PC-3 (cell line): ENCODE measurements around the gene MACROH2A2. TPM values are rescaled to one million over a fixed set of nuclear protein-coding genes. Genes with fewer than 3 reads are reported as not detected.
A peak's percentile ranks its signal among the peaks of the same experiment; 100 is the strongest.

Experiments
- ATAC-seq: fragments of 200-7000 bp; cut with Tn5 transposase; 2 replicates; pipeline ENCODE4 v1.9.1; 2020; ENCODE audit warnings: mild to moderate bottlenecking, moderate library complexity
- BruUV-seq: library from RNA; stranded (reverse); fragments of 400-500 nt; replicated peaks from 2 replicates; lab custom pipeline; 2021; lab: Mats Ljungman, UMichigan
- CTCF ChIA-PET: fragments of 300-600 bp; sonication (Branson Sonifier 250); formaldehyde crosslinking; loops from one replicate; lab custom pipeline; 2022; ENCODE audit warnings: antibody characterized with exemption; lab: Charles Lee
- POLR2A ChIA-PET: fragments of 300-600 bp; sonication (Branson Sonifier 250); formaldehyde crosslinking; loops from one replicate; lab custom pipeline; 2022; ENCODE audit warnings: antibody characterized with exemption; ENCODE audit not compliant: unreplicated experiment; lab: Charles Lee
- DNase-seq: peaks from one replicate; pipeline ENCODE4 v3.0.0-alpha.2; 2015
- H2AFZ ChIP-seq: fragments of 300-600 bp; sonication (generic); 2 replicates; pipeline ENCODE4 v1.6.0; 2016; ENCODE audit warnings: antibody characterized with exemption, low read length
- H3F3A ChIP-seq: fragments of 300-600 bp; sonication (generic); one replicate; pipeline ENCODE4 v1.6.0; 2017; ENCODE audit warnings: antibody characterized with exemption, low read length, control low read depth, mild to moderate bottlenecking; ENCODE audit not compliant: unreplicated experiment
- H3K27ac ChIP-seq: fragments of 300-600 bp; sonication (generic); 2 replicates; pipeline ENCODE4 v1.5.1; 2016; ENCODE audit warnings: mild to moderate bottlenecking, low read length
- H3K27me3 ChIP-seq: fragments of 300-600 bp; sonication (generic); 2 replicates; pipeline ENCODE4 v1.6.1; 2016; ENCODE audit warnings: low read length, mixed read lengths
- H3K36me3 ChIP-seq: fragments of 300-600 bp; sonication (generic); 2 replicates; pipeline ENCODE4 v1.6.1; 2016; ENCODE audit warnings: low read depth, mixed run types, low read length, mixed read lengths
- H3K4me1 ChIP-seq: fragments of 300-600 bp; sonication (generic); 2 replicates; pipeline ENCODE4 v1.5.1; 2016; ENCODE audit warnings: low read length; ENCODE audit not compliant: insufficient read depth
- H3K4me2 ChIP-seq: fragments of 300-600 bp; sonication (generic); 2 replicates; pipeline ENCODE4 v1.6.0; 2016; ENCODE audit warnings: low read length
- H3K4me3 ChIP-seq: fragments of 300-600 bp; sonication (generic); 2 replicates; pipeline ENCODE4 v1.5.1; 2016; ENCODE audit warnings: mild to moderate bottlenecking, low read length, mixed read lengths
- H3K79me2 ChIP-seq: fragments of 300-600 bp; sonication (generic); 2 replicates; pipeline ENCODE4 v1.6.1; 2017; ENCODE audit warnings: low read length, mixed read lengths
- H3K9ac ChIP-seq: fragments of 300-600 bp; sonication (generic); 2 replicates; pipeline ENCODE4 v1.6.0; 2016; ENCODE audit warnings: mild to moderate bottlenecking, low read length
- H3K9me2 ChIP-seq: fragments of 300-600 bp; sonication (generic); replicated peaks from 2 replicates; pipeline ENCODE4 v1.6.1; 2016; ENCODE audit warnings: mixed run types, low read length, mixed read lengths
- H3K9me3 ChIP-seq: fragments of 300-600 bp; sonication (generic); 2 replicates; pipeline ENCODE4 v1.6.1; 2016; ENCODE audit warnings: low read length, mixed read lengths
- H4K20me1 ChIP-seq: fragments of 300-600 bp; sonication (generic); 2 replicates; pipeline ENCODE4 v1.6.1; 2016; ENCODE audit warnings: low read length, mixed read lengths
- CTCF ChIP-seq: fragments of 300-600 bp; sonication (generic); conservative IDR thresholded peaks from 2 replicates; pipeline ENCODE4 v1.5.1; 2017; ENCODE audit warnings: antibody characterized with exemption, low read depth, mild to moderate bottlenecking, low read length
- EZH2 ChIP-seq: fragments of 300-600 bp; sonication (generic); IDR thresholded peaks from one replicate; pipeline ENCODE4 v1.6.1; 2017; ENCODE audit warnings: antibody characterized with exemption, mild to moderate bottlenecking, low read length; ENCODE audit not compliant: unreplicated experiment
- EZH2phosphoT487 ChIP-seq: fragments of 300-600 bp; sonication (generic); IDR thresholded peaks from 2 replicates; pipeline ENCODE4 v1.6.1; 2018; ENCODE audit warnings: mild to moderate bottlenecking, antibody characterized with exemption, low read length, borderline replicate concordance
- intact Hi-C: fragments of 100-400 bp; cut with micrococcal nuclease; formaldehyde crosslinking; loops from 2 replicates; pipeline ENCODE4 v1.9.0; 2023
- total RNA-seq: library from RNA; depleted of rRNA; stranded (reverse); fragments of >200 nt; gene quantifications from 2 replicates; pipeline ENCODE4 v1.2.3, GENCODE V29; 2014

MACROH2A2 gene
- total RNA-seq, 1 experiment from 2014 or later, result 86.7 TPM

GRCh38 chr10:70112071-70112470 lies 59.4 kb downstream of the MACROH2A2 start:
- no peak for DNase-seq
- intact Hi-C loops, result no loop called here
- POLR2A ChIA-PET, result no interaction called here
- CTCF ChIA-PET, result no interaction called here
- ATAC-seq, result no peak
- no peaks in the 10 kb centered on the region for H3K9me3 ChIP-seq
- no peaks in the 10 kb centered on the region for H3K9me2 ChIP-seq
- H3K4me1 ChIP-seq, result no peaks in the 10 kb centered on the region
- no peaks in the 10 kb centered on the region for H3K79me2 ChIP-seq
- no peak overlapping the region for H3K4me3 ChIP-seq
- H3K27me3 ChIP-seq, result no peaks in the 10 kb centered on the region
- H2AFZ ChIP-seq, result no peak overlapping the region
- no peak overlapping the region for H3K9ac ChIP-seq
- H3K4me2 ChIP-seq, result no peak overlapping the region
- BruUV-seq, result no TSS peak
- peaks cover 40% of the 10 kb centered on the region; the same call in 1 of the 2 replicates for H3K36me3 ChIP-seq
- H3K27ac ChIP-seq, result no peak overlapping the region
- TF ChIP-seq EZH2phosphoT487, result no peak
- H4K20me1 ChIP-seq, result no peaks in the 10 kb centered on the region
- no peaks in the 10 kb centered on the region for H3F3A ChIP-seq

GRCh38 chr10:70114902-70115301 lies 62.3 kb downstream of the MACROH2A2 start:
- CTCF ChIA-PET, result interaction anchor here (0.5 to 3.1 kb wide), 3 partner anchors 12 to 31 kb away, joined by 3 to 50 read pairs (median 19); partner anchors contain the start of gene TYSND1
- no peak overlapping the region for H3K27ac ChIP-seq
- H3K79me2 ChIP-seq, result no peaks in the 10 kb centered on the region
- no peak overlapping the region for H3K4me3 ChIP-seq
- ATAC-seq (no peak), DNase-seq (no peak)
- peaks cover 64% of the 10 kb centered on the region for H3K36me3 ChIP-seq
- no peak overlapping the region for H3K9ac ChIP-seq
- no peaks in the 10 kb centered on the region for H4K20me1 ChIP-seq
- intact Hi-C loops, result no loop called here
- H3K9me2 ChIP-seq, result no peaks in the 10 kb centered on the region
- no peak overlapping the region for H2AFZ ChIP-seq
- no peak overlapping the region for H3K4me2 ChIP-seq
- POLR2A ChIA-PET, result no interaction called here
- no peaks in the 10 kb centered on the region for H3K27me3 ChIP-seq
- no peaks in the 10 kb centered on the region for H3K9me3 ChIP-seq
- TF ChIP-seq EZH2phosphoT487 (no peak), CTCF (peak; percentile 37; the same call in 1 of the 2 replicates), EZH2 (no peak)
- no TSS peak for BruUV-seq
- H3F3A ChIP-seq, result no peaks in the 10 kb centered on the region
- no peaks in the 10 kb centered on the region for H3K4me1 ChIP-seq

- H3K4me3 ChIP-seq, result no peak overlapping the region
- no peak overlapping the region for H3K4me2 ChIP-seq
- ChIA-PET POLR2A (no interaction called here), CTCF (interaction anchor here (0.6 to 3.1 kb wide), 8 partner anchors 21 to 346 kb away, joined by 3 to 50 read pairs (median 4); partner anchors contain the start of gene TYSND1)
- no TSS peak for BruUV-seq
- DNase-seq (peak; percentile 86), ATAC-seq (peak; percentile 85)
- no peak overlapping the region for H2AFZ ChIP-seq
- peaks cover 73% of the 10 kb centered on the region for H3K36me3 ChIP-seq
- no peaks in the 10 kb centered on the region for H3K27me3 ChIP-seq
- H3K9ac ChIP-seq, result no peak overlapping the region
- H3K9me3 ChIP-seq, result no peaks in the 10 kb centered on the region
- no peaks in the 10 kb centered on the region for H3K9me2 ChIP-seq
- H4K20me1 ChIP-seq, result no peaks in the 10 kb centered on the region
- H3F3A ChIP-seq, result no peaks in the 10 kb centered on the region
- peak; percentile 100 for TF ChIP-seq CTCF
- TF ChIP-seq EZH2, result no peak
- no peak for TF ChIP-seq EZH2phosphoT487
- no peak overlapping the region for H3K27ac ChIP-seq
- no peaks in the 10 kb centered on the region for H3K4me1 ChIP-seq
- no peaks in the 10 kb centered on the region for H3K79me2 ChIP-seq
- intact Hi-C loops, result loop anchor here (1.0 kb wide), 1 partner anchor 30 kb away; the partner anchor contains the start of gene TYSND1
Observed at GRCh38 chr10:70115948-70116682, 63.5 kb downstream of the MACROH2A2 start.
